ENCODE data around the gene BCL2.

The BCL2 gene

GRCh38 chr18:63087421-63088230 lies 231.9 kb downstream of the BCL2 start:
- Mint-ChIP-seq H3K4me3 (no peak overlapping the region), H3K36me3 (ENCODE audit: low read depth) (no peaks in the 10 kb centered on the region), H3K9me3 (no peaks in the 10 kb centered on the region), H3K4me1 (no peaks in the 10 kb centered on the region), H3K27ac (no peak overlapping the region), H3K27me3 (peaks cover 6% of the 10 kb centered on the region)
- ATAC-seq (no peak), DNase-seq (no peak)

GRCh38 chr18:63085611-63086010 lies 234.0 kb downstream of the BCL2 start:
- DNase-seq: no peak
- H3K27me3 Mint-ChIP-seq: peaks cover 6% of the 10 kb centered on the region
- ATAC-seq: peak; percentile 46
- no peak overlapping the region for H3K27ac Mint-ChIP-seq
- no peaks in the 10 kb centered on the region for H3K9me3 Mint-ChIP-seq
- H3K36me3 Mint-ChIP-seq (ENCODE audit: low read depth): no peaks in the 10 kb centered on the region
- no peak overlapping the region for H3K4me3 Mint-ChIP-seq
- no peaks in the 10 kb centered on the region for H3K4me1 Mint-ChIP-seq

- Mint-ChIP-seq H3K4me1 (no peaks in the 10 kb centered on the region), H3K27ac (no peak overlapping the region), H3K27me3 (peaks cover 2% of the 10 kb centered on the region), H3K9me3 (peaks cover 6% of the 10 kb centered on the region), H3K4me3 (no peak overlapping the region), H3K36me3 (ENCODE audit: low read depth) (peaks cover 4% of the 10 kb centered on the region)
- ATAC-seq (no peak), DNase-seq (no peak)
Measured at GRCh38 chr18:63084219-63084618, 235.3 kb downstream of the BCL2 start.

DNA sequence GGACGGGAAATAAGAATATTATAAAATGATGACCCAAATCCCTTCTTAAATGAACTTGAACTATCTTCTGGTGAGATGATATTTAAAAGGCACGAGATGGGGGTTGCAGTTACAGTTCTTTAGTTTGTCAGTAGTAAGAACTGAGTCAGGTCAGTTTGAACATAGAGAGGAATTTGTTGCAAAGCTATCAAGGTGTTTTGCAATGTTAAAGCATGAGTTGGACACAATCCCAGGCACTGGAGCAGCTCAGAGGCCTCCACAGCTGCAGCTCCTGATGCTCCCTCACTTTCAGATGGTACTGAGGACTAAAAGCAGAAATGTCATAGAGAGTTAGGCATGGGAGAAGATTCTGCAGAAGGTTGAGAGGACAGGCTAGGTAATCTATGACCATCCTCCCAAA lies 236.0 kb downstream of the BCL2 start:
- H3K27ac Mint-ChIP-seq: no peak overlapping the region
- peaks cover under 1% of the 10 kb centered on the region for H3K4me1 Mint-ChIP-seq
- H3K4me3 Mint-ChIP-seq: no peak overlapping the region
- ATAC-seq (no peak), DNase-seq (no peak)
- peaks cover 2% of the 10 kb centered on the region for H3K27me3 Mint-ChIP-seq
- peaks cover 4% of the 10 kb centered on the region for H3K36me3 Mint-ChIP-seq (ENCODE audit: low read depth)
- H3K9me3 Mint-ChIP-seq: peaks cover 6% of the 10 kb centered on the region

DNA sequence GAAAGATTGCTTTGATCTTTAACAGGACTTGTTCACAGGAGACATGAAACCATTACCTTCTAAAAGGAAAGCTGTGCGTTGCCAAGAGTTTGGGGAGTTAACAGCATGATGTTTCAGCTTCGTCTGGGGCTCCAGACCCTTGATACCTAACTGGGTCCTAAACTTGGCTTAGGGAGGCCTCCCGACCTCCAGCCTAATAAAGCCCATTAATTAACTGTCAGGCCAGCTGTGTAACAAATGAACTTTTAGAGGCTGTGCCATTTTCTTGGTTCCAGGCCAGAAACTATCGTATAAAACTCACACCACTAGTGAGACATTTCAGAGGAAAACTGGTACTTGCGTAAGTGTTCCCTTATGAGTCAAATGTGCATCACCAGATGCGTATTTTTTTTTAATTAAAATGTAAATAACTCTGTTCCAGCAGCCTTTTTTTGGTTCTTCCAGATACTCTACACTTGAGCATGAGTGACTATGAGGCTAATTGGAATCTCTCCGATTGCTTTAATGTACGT lies 236.5 kb downstream of the BCL2 start:
- Mint-ChIP-seq H3K27me3 (peaks cover 5% of the 10 kb centered on the region), H3K9me3 (peaks cover 6% of the 10 kb centered on the region), H3K36me3 (ENCODE audit: low read depth) (peaks cover 4% of the 10 kb centered on the region), H3K4me3 (no peak overlapping the region), H3K4me1 (peaks cover 2% of the 10 kb centered on the region), H3K27ac (no peak overlapping the region)
- ATAC-seq (no peak), DNase-seq (no peak)

- peaks cover 6% of the 10 kb centered on the region for H3K9me3 Mint-ChIP-seq
- DNase-seq (no peak), ATAC-seq (no peak)
- H3K27me3 Mint-ChIP-seq: peaks cover 7% of the 10 kb centered on the region
- H3K36me3 Mint-ChIP-seq (ENCODE audit: low read depth): peaks cover 4% of the 10 kb centered on the region
- peaks cover 2% of the 10 kb centered on the region for H3K4me1 Mint-ChIP-seq
- H3K27ac Mint-ChIP-seq: no peak overlapping the region
- no peak overlapping the region for H3K4me3 Mint-ChIP-seq
Measured at GRCh38 chr18:63082366-63083019, 237.1 kb downstream of the BCL2 start.

- Mint-ChIP-seq H3K9me3 (peaks cover 6% of the 10 kb centered on the region), H3K4me1 (peaks cover 10% of the 10 kb centered on the region), H3K27me3 (peaks cover 8% of the 10 kb centered on the region), H3K27ac (no peak overlapping the region), H3K4me3 (no peak overlapping the region), H3K36me3 (ENCODE audit: low read depth) (peaks cover 4% of the 10 kb centered on the region)
- no peak for ATAC-seq
- DNase-seq: no peak
Measured at GRCh38 chr18:63079114-63079513, 240.5 kb downstream of the BCL2 start.

- no peak for DNase-seq
- Mint-ChIP-seq H3K9me3 (peaks cover 6% of the 10 kb centered on the region), H3K27ac (no peak overlapping the region), H3K4me1 (peaks cover 10% of the 10 kb centered on the region), H3K4me3 (no peak overlapping the region), H3K36me3 (ENCODE audit: low read depth) (peaks cover 4% of the 10 kb centered on the region), H3K27me3 (peaks cover 8% of the 10 kb centered on the region)
- ATAC-seq: no peak
Measured at GRCh38 chr18:63078471-63078870, 241.1 kb downstream of the BCL2 start.

- DNase-seq (peak; percentile 74), ATAC-seq (peak; percentile 90)
- H3K4me1 Mint-ChIP-seq: peaks cover 10% of the 10 kb centered on the region
- peaks cover 8% of the 10 kb centered on the region for H3K27me3 Mint-ChIP-seq
- H3K9me3 Mint-ChIP-seq: peaks cover 4% of the 10 kb centered on the region
- no peak overlapping the region for H3K27ac Mint-ChIP-seq
- peak overlapping the region; percentile 77 for H3K4me3 Mint-ChIP-seq
- peaks cover 3% of the 10 kb centered on the region for H3K36me3 Mint-ChIP-seq (ENCODE audit: low read depth)
Measured at GRCh38 chr18:63074981-63075404, 244.6 kb downstream of the BCL2 start.

DNA sequence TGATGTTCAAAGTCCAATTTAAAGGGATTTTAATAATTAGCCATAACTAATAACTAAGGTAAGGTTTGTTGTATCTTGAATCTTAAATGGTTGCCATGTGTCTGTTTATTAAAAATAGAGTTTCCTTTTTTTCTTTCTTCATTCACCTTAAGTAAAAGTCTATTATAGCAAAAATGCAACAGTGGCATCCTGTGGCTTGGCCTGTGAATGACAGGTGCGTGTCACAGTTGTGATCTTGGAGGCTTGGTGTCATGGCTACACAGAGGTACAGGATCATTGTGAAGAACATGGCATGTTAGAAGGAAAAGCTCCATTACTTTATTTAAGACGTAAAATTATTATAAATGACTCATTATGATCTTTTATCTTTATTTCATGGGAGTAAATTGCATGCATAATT lies 246.1 kb downstream of the BCL2 start:
- H3K4me3 Mint-ChIP-seq: no peak overlapping the region
- peaks cover 8% of the 10 kb centered on the region for H3K4me1 Mint-ChIP-seq
- DNase-seq (no peak), ATAC-seq (no peak)
- H3K36me3 Mint-ChIP-seq (ENCODE audit: low read depth): no peaks in the 10 kb centered on the region
- no peak overlapping the region for H3K27ac Mint-ChIP-seq
- H3K27me3 Mint-ChIP-seq: peaks cover 8% of the 10 kb centered on the region
- no peaks in the 10 kb centered on the region for H3K9me3 Mint-ChIP-seq

Measured in activated naive CD8-positive, alpha-beta T cell treated with anti-CD3 and anti-CD28 coated beads, Interleukin-2, amount 50 U/mL, for 24 hours (primary cell).